Measurements from ENCODE around the gene INIP. TPM values are rescaled to one million over a fixed set of nuclear protein-coding genes. Genes with fewer than 3 reads are reported as not detected.

Gene INIP
- total RNA-seq, 1 experiment from 2014 or later, result 31.9 TPM

DNA sequence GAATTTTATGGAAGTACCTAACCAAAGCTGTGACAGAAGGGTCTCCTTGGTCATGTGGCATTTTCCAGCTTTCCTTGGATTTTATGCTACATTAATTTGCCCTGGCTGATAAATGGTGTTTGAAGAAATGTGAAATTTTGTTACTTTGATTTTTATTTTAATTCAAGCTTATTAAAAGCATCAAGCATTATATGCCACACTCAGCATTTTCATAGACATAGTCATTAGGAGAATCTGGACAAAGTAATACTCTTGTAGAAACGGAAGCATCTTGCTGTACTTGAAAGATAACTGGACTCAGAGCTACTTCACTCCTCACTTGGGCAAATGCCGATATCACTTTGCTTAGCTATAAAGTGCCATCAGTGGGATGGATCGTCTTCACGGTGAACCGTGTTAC is 54.2 kb downstream of the INIP start:
- ChIA-PET POLR2A (no interaction called here), CTCF (interaction anchor here (0.6 to 0.7 kb wide), 2 partner anchors 33 to 120 kb away, joined by 3 to 5 read pairs; no protein-coding TSS in a partner anchor)
- Histone ChIP-seq H3K36me3 (ENCODE audit: control insufficient read depth, insufficient read depth, low read length) (no peaks in the 10 kb centered on the region), H3K4me1 (no peaks in the 10 kb centered on the region), H3K27me3 (replicated peaks; ENCODE audit: control insufficient read depth, insufficient read depth, low read length) (no peaks in the 10 kb centered on the region), H3K9me3 (no peaks in the 10 kb centered on the region), H3K4me3 (ENCODE audit: low read depth, low read length) (no peak overlapping the region)
- Mint-ChIP-seq H3K27ac (ENCODE audit: unreplicated experiment) (no peak overlapping the region), H3K4me1 (ENCODE audit: low read depth, unreplicated experiment) (no peaks in the 10 kb centered on the region), H3K27me3 (ENCODE audit: insufficient read depth, unreplicated experiment) (no peaks in the 10 kb centered on the region), H3K9me3 (ENCODE audit: unreplicated experiment) (no peaks in the 10 kb centered on the region), H3K36me3 (ENCODE audit: insufficient read depth, unreplicated experiment) (no peaks in the 10 kb centered on the region), H3K4me3 (ENCODE audit: unreplicated experiment) (no peak overlapping the region)
- no peak for DNase-seq
- intact Hi-C loops (cut with micrococcal nuclease; ENCODE audit: unreplicated experiment), result loop anchor here (2.0 kb wide), 1 partner anchor 221 kb away; no protein-coding TSS in a partner anchor
- TF ChIP-seq, protein P1, sequence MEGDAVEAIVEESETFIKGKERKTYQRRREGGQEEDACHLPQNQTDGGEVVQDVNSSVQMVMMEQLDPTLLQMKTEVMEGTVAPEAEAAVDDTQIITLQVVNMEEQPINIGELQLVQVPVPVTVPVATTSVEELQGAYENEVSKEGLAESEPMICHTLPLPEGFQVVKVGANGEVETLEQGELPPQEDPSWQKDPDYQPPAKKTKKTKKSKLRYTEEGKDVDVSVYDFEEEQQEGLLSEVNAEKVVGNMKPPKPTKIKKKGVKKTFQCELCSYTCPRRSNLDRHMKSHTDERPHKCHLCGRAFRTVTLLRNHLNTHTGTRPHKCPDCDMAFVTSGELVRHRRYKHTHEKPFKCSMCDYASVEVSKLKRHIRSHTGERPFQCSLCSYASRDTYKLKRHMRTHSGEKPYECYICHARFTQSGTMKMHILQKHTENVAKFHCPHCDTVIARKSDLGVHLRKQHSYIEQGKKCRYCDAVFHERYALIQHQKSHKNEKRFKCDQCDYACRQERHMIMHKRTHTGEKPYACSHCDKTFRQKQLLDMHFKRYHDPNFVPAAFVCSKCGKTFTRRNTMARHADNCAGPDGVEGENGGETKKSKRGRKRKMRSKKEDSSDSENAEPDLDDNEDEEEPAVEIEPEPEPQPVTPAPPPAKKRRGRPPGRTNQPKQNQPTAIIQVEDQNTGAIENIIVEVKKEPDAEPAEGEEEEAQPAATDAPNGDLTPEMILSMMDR (IDR thresholded peaks at IDR 0.05; ENCODE audit: insufficient read depth in 1 of 2, low read depth in 1 of 2, low read length in 1 of 2, severe bottlenecking in 1 of 2, unreplicated experiment in 1 of 2), result no peak
- BruUV-seq (replicated peaks), result no TSS peak

DNA sequence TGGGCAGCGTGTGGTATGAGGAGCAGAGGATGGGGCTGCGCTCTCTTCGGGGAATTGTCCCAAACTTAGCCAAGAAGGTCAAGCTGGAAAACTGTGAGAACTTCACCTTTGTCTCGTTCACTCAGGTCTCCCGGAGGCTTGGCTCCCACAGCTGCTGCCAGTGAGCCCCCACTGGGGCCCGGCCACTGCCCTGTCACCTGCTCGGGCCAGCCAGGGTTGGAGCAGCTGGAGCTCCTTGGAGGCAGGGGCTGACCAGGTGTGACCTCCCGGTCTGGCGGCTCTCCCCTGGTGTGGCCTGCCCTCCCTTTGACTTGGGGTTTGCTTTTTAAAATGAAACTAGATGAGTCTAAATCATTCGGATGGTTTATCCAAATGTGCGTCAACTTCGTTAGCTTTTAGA is 58.0 kb downstream of the INIP start:
- no peak overlapping the region for H3K4me3 Mint-ChIP-seq (ENCODE audit: unreplicated experiment)
- peaks cover 11% of the 10 kb centered on the region for H3K4me1 Mint-ChIP-seq (ENCODE audit: low read depth, unreplicated experiment)
- ChIA-PET POLR2A (no interaction called here), CTCF (no interaction called here)
- H3K27me3 Mint-ChIP-seq (ENCODE audit: insufficient read depth, unreplicated experiment), result no peaks in the 10 kb centered on the region
- Histone ChIP-seq H3K9me3 (no peaks in the 10 kb centered on the region), H3K4me3 (ENCODE audit: low read depth, low read length) (no peak overlapping the region), H3K27me3 (replicated peaks; ENCODE audit: control insufficient read depth, insufficient read depth, low read length) (no peaks in the 10 kb centered on the region), H3K36me3 (ENCODE audit: control insufficient read depth, insufficient read depth, low read length) (no peaks in the 10 kb centered on the region), H3K4me1 (peaks cover 10% of the 10 kb centered on the region; the same call in 1 of the 2 replicates)
- peaks cover 6% of the 10 kb centered on the region for H3K36me3 Mint-ChIP-seq (ENCODE audit: insufficient read depth, unreplicated experiment)
- intact Hi-C loops (cut with micrococcal nuclease; ENCODE audit: unreplicated experiment), result no loop called here
- TF ChIP-seq, protein P1 (IDR thresholded peaks at IDR 0.05; ENCODE audit: insufficient read depth in 1 of 2, low read depth in 1 of 2, low read length in 1 of 2, severe bottlenecking in 1 of 2, unreplicated experiment in 1 of 2), result no peak
- H3K9me3 Mint-ChIP-seq (ENCODE audit: unreplicated experiment), result no peaks in the 10 kb centered on the region
- BruUV-seq (replicated peaks), result no TSS peak
- no peak overlapping the region for H3K27ac Mint-ChIP-seq (ENCODE audit: unreplicated experiment)
- no peak for DNase-seq

DNA sequence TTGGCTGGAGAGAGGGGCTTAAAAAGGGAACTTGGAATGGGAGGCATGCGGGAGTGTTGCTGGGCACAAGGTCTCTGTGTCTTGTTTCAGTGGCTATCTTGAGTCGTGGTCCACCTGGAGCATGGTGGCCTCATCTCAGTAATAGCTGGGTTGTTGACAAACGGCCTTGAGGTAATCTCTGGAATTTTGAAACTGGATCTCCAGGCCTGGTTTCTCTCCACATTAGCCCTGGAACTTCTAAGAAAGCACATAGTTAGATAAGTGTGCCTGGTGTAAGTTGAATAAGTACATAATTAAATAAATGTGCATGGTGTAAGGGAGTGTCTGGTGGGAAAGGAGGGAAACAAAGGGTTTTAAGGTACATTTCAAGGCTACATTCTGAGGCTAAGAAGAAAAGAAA is 62.2 kb downstream of the INIP start:
- POLR2A ChIA-PET, result no interaction called here
- H3K4me3 Mint-ChIP-seq (ENCODE audit: unreplicated experiment), result peak overlapping the region; percentile 15
- peaks cover 11% of the 10 kb centered on the region for H3K9me3 Mint-ChIP-seq (ENCODE audit: unreplicated experiment)
- intact Hi-C loops (cut with micrococcal nuclease; ENCODE audit: unreplicated experiment), result no loop called here
- peaks cover 11% of the 10 kb centered on the region for H3K4me1 Mint-ChIP-seq (ENCODE audit: low read depth, unreplicated experiment)
- peaks cover 10% of the 10 kb centered on the region; the same call in 1 of the 2 replicates for H3K4me1 ChIP-seq
- H3K9me3 ChIP-seq, result no peaks in the 10 kb centered on the region
- no peaks in the 10 kb centered on the region for H3K27me3 ChIP-seq (replicated peaks; ENCODE audit: control insufficient read depth, insufficient read depth, low read length)
- H3K27ac Mint-ChIP-seq (ENCODE audit: unreplicated experiment), result peak overlapping the region; percentile 34
- H3K4me3 ChIP-seq (ENCODE audit: low read depth, low read length), result no peak overlapping the region
- TF ChIP-seq, protein P1 (IDR thresholded peaks at IDR 0.05; ENCODE audit: insufficient read depth in 1 of 2, low read depth in 1 of 2, low read length in 1 of 2, severe bottlenecking in 1 of 2, unreplicated experiment in 1 of 2), result no peak
- H3K27me3 Mint-ChIP-seq (ENCODE audit: insufficient read depth, unreplicated experiment), result no peaks in the 10 kb centered on the region
- no TSS peak for BruUV-seq (replicated peaks)
- CTCF ChIA-PET, result no interaction called here
- no peaks in the 10 kb centered on the region for H3K36me3 ChIP-seq (ENCODE audit: control insufficient read depth, insufficient read depth, low read length)
- peak; percentile 44 to 59 for DNase-seq
- H3K36me3 Mint-ChIP-seq (ENCODE audit: insufficient read depth, unreplicated experiment), result peaks cover 6% of the 10 kb centered on the region
